Measurements from ENCODE around the gene THBS4.

Gene THBS4

DNA sequence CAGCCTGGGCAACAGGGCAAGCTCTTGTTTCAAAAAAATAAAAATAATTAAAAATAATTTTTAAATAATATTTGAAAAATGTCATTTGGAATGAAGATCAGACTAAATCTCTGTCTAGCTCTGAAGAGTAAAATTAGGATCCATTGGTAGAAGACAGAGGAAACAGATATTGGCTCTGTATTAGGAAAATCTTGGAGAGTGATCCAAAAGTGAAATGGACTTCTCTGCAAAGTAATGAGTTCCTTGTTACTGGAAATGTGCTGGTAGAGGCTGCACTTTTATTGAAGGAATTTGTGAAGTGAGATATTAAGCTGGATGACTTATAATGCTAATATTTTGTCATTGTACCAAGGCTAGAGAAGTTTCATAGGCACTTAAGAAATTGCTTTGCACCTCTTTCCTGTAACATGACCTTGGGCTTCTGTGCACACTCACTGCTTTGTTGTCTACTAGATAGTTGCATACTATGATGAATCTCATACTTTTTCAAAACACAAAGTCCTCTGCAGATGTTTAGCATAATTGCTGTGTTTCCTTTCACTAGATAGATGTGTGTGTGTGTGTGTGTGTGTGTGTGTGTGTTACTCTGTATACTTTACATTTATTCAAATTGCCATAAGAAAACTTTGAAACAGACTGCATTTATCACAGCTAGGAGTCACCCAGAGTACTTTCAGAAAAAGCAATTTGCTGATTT, 13.1 kb downstream of the THBS4 start:
- DNase-seq (ENCODE audit: low read depth in 3 of 3): no peak

GRCh38 chr5:80052464-80052863, 17.3 kb downstream of the THBS4 start:
- DNase-seq (ENCODE audit: low read depth in 3 of 3): no peak

- DNase-seq (ENCODE audit: low read depth in 3 of 3): no peak
Measured at GRCh38 chr5:80054682-80055081, 19.5 kb downstream of the THBS4 start.

DNA sequence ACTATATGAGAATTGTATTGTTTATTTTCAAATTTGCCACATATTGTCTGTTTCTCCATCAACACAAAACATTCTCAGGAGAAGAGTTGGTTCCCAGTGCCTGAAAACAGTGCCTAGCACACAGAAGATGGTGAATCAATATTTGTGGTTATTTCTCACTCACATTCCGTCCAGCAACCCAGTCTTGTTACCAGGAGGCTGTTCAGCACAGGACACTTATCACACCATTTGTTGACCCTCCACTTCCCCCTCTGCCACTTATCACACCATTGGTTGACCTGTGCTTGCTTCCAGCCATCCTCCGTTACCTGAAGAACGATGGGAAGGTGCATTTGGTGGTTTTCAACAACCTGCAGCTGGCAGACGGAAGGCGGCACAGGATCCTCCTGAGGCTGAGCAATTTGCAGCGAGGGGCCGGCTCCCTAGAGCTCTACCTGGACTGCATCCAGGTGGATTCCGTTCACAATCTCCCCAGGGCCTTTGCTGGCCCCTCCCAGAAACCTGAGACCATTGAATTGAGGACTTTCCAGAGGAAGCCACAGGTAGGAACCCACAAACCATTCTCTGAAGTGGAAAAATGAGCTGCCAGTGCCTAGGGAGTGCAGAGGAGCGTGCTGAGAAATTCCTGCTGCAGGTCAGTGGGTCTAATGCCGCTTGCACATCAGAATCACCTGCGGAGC, 20.5 kb downstream of the THBS4 start:
- DNase-seq (ENCODE audit: low read depth in 3 of 3): no peak

DNA sequence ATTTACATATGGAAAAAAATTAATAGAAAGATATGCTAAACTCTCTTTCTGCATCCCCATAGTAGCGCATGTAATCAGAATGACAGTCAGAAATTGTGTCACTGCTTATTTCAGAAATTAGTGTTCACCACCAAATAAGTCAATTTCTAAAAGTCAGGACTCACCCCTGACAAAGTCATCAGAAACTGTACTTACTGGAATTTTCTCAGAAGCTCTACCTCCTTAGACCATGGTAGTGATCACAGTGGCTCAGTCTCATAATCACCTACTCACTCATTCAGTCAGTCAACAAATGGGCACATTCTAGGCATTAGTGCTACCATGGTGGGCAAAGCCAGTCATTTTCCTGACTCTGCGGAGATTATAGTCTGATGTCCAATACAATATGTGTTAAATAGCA, 22.0 kb downstream of the THBS4 start:
- no peak for DNase-seq (ENCODE audit: low read depth in 3 of 3)

DNA sequence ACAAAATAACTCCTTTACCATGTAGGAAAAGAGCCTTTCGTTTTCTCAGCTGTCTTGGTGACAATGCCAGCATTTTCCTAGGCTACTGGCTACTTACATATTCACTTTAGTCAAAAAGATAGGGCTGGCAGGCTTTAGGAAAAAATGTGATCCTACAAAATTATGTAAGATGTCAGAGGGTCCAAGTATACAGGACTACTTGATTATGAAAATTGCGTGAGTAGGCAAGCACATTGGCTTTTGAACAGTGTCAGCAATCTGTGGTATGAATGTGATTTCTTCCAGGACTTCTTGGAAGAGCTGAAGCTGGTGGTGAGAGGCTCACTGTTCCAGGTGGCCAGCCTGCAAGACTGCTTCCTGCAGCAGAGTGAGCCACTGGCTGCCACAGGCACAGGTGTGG, 22.8 kb downstream of the THBS4 start:
- DNase-seq (ENCODE audit: low read depth in 3 of 3): no peak

DNA sequence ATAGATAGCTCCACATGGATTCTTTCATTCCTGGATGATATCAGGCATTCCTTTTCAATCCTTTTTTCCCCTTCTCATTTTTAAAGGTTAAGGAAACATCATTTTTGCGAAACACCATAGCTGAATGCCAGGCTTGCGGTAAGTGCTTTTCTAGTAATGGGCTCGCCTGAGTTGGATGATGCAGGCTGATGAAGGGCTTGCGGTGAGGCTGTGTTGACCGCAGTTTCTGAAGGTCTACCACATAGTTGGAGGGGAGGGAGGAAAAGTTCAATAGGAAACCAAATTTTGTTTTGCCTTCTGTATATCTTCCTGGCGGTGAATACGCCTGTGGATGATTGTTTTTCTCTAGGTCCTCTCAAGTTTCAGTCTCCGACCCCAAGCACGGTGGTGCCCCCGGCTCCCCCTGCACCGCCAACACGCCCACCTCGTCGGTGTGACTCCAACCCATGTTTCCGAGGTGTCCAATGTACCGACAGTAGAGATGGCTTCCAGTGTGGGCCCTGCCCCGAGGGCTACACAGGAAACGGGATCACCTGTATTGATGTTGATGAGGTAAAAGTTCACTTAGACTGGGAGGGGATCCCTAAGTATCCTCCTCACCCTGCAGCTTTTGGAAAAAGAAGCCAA, 24.3 kb downstream of the THBS4 start:
- DNase-seq (ENCODE audit: low read depth in 3 of 3): no peak

DNA sequence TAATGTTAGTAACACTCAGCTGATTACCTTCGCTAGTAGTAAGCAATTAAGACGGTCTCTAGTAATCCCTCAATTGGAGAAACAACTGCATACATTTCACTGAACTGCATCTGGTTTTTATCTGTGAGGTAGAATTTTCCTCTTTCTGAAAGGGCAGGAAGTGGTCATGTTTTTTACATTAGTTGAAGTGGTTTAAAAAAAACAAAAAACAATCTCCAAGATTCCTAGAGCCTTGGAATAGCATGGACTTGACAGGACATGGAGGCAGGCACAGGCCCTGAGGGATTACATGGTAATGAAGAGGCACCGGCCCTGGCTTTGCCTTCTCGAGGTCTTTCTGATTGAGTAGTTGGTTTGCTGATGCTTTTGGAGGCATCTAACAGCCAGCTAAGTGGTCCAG, 25.8 kb downstream of the THBS4 start:
- no peak for DNase-seq (ENCODE audit: low read depth in 3 of 3)

DNA sequence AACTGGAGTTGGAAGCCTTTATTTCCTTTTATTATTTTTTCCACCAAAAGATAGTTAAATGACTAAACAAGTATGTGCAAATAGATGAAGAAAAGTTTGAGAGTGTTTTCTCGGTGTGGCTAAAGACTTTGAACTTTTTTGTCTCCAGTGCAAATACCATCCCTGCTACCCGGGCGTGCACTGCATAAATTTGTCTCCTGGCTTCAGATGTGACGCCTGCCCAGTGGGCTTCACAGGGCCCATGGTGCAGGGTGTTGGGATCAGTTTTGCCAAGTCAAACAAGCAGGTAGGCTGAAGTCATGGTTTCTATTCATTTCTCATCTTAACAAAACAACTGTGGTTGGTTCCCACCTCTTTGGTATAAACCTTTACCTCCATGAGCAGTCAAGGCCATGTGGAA, 26.4 kb downstream of the THBS4 start:
- DNase-seq (ENCODE audit: low read depth in 3 of 3): no peak

DNA sequence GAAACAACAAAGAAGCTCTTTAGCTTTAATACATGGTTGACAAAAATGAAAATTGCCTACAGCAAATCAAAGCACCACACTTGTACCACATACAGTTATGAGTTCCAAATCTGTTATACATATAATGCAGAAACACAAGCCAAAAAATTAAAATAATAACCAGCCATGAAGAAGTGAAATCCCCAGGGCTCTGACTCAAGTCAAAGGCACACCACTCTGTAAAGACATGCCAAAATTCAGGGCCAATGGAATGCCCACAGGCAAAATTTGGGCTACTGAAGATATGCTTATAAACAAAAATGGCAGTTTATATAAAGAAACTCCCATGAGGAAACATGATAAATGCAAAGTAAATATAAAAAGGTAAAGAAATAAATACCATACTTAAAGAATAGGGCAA, 29.0 kb downstream of the THBS4 start:
- DNase-seq (ENCODE audit: low read depth in 3 of 3): no peak

GRCh38 chr5:80067016-80067415, 31.9 kb downstream of the THBS4 start:
- DNase-seq (ENCODE audit: low read depth in 3 of 3): no peak

GRCh38 chr5:80067531-80068245, 32.5 kb downstream of the THBS4 start:
- no peak for DNase-seq (ENCODE audit: low read depth in 3 of 3)

- no peak for DNase-seq (ENCODE audit: low read depth in 3 of 3)
Measured at GRCh38 chr5:80068246-80068636, 33.1 kb downstream of the THBS4 start.

GRCh38 chr5:80068775-80069174, 33.6 kb downstream of the THBS4 start:
- no peak for DNase-seq (ENCODE audit: low read depth in 3 of 3)

- DNase-seq (ENCODE audit: low read depth in 3 of 3): no peak
Measured at GRCh38 chr5:80069251-80069800, 34.2 kb downstream of the THBS4 start.

DNA sequence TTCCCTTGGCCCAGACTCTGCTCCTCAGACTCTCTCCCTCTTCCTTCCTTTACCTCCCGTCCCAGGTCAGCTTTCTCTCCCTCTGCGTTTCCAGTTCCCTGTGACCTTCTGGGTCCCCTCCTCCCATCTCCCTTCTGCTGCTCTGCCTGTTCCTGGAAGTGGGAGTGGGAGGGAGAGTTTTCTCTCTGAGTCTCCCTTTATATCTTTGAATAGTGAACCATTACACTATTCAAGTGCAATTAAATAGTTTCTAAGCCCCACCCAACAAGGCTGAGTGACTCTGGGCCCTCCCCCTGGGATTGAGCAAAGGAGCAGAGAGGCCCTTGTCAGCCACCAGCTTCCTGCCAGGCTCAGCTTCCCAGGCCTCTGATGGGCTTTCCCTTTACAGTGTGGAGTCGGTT, 34.8 kb downstream of the THBS4 start:
- DNase-seq (ENCODE audit: low read depth in 3 of 3): no peak

- no peak for DNase-seq (ENCODE audit: low read depth in 3 of 3)
Measured at GRCh38 chr5:80070338-80071056, 35.3 kb downstream of the THBS4 start.

DNA sequence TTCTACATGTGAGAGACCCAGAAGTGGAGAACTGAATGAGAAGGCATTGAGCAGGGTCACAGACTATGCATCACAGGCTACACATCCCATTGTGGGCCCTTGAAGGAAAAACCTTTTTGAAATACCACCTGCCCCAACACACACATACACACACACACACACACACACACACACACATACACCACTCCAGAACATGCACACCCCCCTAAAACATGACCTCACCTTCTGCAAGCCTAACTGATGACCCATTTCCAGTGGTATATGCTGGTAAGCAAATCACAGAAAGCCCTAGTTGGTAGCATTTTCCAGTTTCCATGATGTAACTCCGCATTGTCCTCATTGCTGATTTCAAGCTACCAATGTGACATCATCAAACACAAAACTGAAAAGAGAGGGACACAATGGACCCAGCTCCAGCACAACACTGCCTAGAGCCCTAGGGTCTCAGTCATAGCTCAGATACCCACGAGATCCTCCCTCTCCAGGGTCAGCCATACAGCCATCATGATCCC, 36.4 kb downstream of the THBS4 start:
- no peak for DNase-seq (ENCODE audit: low read depth in 3 of 3)

DNA sequence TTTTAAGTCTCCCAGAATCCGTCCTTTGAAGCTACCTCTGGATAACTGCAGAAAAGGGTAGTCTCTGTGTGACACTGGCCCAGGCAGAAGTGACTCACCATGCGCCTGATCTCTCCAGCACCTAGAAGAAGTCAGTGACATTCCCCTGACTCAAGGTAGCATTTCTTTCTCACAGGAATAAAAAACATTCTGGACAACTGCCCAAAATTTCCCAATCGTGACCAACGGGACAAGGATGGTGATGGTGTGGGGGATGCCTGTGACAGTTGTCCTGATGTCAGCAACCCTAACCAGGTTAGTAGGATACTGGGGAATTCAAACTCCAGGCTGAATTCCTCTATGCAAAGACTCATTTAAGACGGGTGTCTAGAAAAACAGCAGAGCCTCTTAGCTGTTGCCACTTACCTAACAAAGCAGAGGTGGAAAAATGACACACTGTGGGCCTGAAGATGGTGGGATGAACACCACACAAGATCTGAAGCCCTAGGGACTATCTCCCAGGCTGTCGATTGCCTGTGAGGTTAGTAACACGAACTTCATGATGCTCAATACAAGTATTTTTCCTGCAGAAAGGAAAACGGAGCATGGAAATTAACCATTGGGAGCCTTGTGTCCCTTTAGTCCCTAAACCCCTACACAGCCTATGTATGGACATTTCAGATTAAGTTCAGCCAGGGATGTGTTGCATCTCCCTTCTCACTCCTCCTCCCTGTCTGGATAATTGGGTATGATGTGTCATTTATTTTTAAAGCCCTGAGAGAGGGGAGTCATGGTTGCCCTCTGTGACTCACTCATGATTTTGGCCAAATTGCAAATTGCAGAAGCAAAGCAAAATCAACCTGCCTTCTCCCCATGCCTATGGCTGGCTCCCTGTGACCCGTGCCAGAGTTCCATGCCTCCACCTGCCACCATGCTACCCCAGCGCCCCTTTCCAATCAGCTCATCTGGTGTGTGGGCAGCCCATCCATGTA, 37.2 kb downstream of the THBS4 start:
- no peak for DNase-seq (ENCODE audit: low read depth in 3 of 3)

All from stimulated activated CD4-positive, alpha-beta T cell treated with anti-CD3 and anti-CD28 coated beads, TNF-alpha, amount 100 ng/mL, for 24 hours (primary cell).